GM12878 (cell line): ENCODE measurements around the gene DNAH8. TPM values are rescaled to one million over a fixed set of nuclear protein-coding genes. Genes with fewer than 3 reads are reported as not detected.

Experiments used
- BACH1 ChIP-seq: fragments of 450-650 bp; IDR thresholded peaks from 2 replicates; pipeline ENCODE4 v1.6.1; 2017; ENCODE audit warnings: mild to moderate bottlenecking, borderline replicate concordance
- BHLHE40 ChIP-seq, 2 experiments: fragments of 450-650 bp in 1 of 2; IDR thresholded peaks; 2 replicates each; pipeline ENCODE4 v1.6.1; 2011 to 2017; ENCODE audit warnings: low read depth in 2 of 2, borderline replicate concordance in 1 of 2, improper control_type of control experiment in 1 of 2, low read length in 1 of 2, mild to moderate bottlenecking in 1 of 2
- BRCA1 ChIP-seq: IDR thresholded peaks from 2 replicates; pipeline ENCODE4 v1.6.1; 2011; ENCODE audit warnings: low read depth, low read length, improper control_type of control experiment
- CBX3 ChIP-seq: fragments of 200-600 bp; sonication (generic); IDR thresholded peaks from 2 replicates; pipeline ENCODE4 v1.6.1; 2016; ENCODE audit warnings: low read depth, borderline replicate concordance
- CHD2 ChIP-seq: IDR thresholded peaks from 2 replicates; pipeline ENCODE4 v1.6.1; 2011; ENCODE audit warnings: low read depth, low read length, improper control_type of control experiment, borderline replicate concordance
- CREM ChIP-seq: IDR thresholded peaks from 2 replicates; pipeline ENCODE4 v1.6.1; 2014; ENCODE audit warnings: antibody characterized with exemption, low read depth
- GATAD2B ChIP-seq: fragments of 450-650 bp; conservative IDR thresholded peaks from 2 replicates; pipeline ENCODE4 v1.6.1; 2017; ENCODE audit warnings: low read depth, mild to moderate bottlenecking, moderate library complexity
- JUNB ChIP-seq: IDR thresholded peaks from 2 replicates; pipeline ENCODE4 v1.6.1; 2016; ENCODE audit warnings: antibody characterized with exemption, mild to moderate bottlenecking
- LARP7 ChIP-seq: fragments of 450-650 bp; IDR thresholded peaks from 2 replicates; pipeline ENCODE4 v1.6.1; 2017; ENCODE audit warnings: mild to moderate bottlenecking
- NFXL1 ChIP-seq: fragments of 450-650 bp; IDR thresholded peaks from 2 replicates; pipeline ENCODE4 v1.6.1; 2017; ENCODE audit warnings: antibody characterized with exemption, mild to moderate bottlenecking, borderline replicate concordance
- NFYB ChIP-seq: IDR thresholded peaks from 2 replicates; pipeline ENCODE4 v1.6.1; 2011; ENCODE audit warnings: low read depth, mild to moderate bottlenecking, low read length, improper control_type of control experiment, moderate library complexity; ENCODE audit not compliant: insufficient read depth
- POLR2A ChIP-seq: IDR thresholded peaks from 2 replicates; pipeline ENCODE4 v1.6.1; 2011; ENCODE audit warnings: low read depth, mild to moderate bottlenecking, low read length
- RAD21 ChIP-seq: IDR thresholded peaks from 2 replicates; pipeline ENCODE4 v1.6.1; 2011; ENCODE audit warnings: mild to moderate bottlenecking, low read depth, low read length, moderate library complexity; ENCODE audit not compliant: insufficient read depth
- RB1 ChIP-seq: fragments of 450-650 bp; formaldehyde crosslinking; IDR thresholded peaks from 2 replicates; pipeline ENCODE4 v1.6.1; 2017; ENCODE audit warnings: mild to moderate bottlenecking, borderline replicate concordance
- SKIL ChIP-seq: fragments of 450-650 bp; IDR thresholded peaks from 2 replicates; pipeline ENCODE4 v1.6.1; 2017; ENCODE audit warnings: mild to moderate bottlenecking, low read depth, inconsistent platforms; ENCODE audit not compliant: poor library complexity, severe bottlenecking
- SP1 ChIP-seq: IDR thresholded peaks from one replicate; pipeline ENCODE4 v1.6.1; 2011; ENCODE audit warnings: low read depth, low read length
- USF1 ChIP-seq: IDR thresholded peaks from 2 replicates; pipeline ENCODE4 v1.6.1; 2011; ENCODE audit warnings: borderline replicate concordance, low read depth, mild to moderate bottlenecking, moderate library complexity, mixed read lengths, low read length; ENCODE audit not compliant: insufficient read depth; ENCODE audit errors: extremely low read length
- WRNIP1 ChIP-seq: IDR thresholded peaks from 2 replicates; pipeline ENCODE4 v1.6.1; 2011; ENCODE audit warnings: low read depth, low read length, improper control_type of control experiment, borderline replicate concordance
- ZBED1 ChIP-seq: IDR thresholded peaks from 2 replicates; pipeline ENCODE4 v1.6.1; 2016; ENCODE audit warnings: borderline replicate concordance
- ZNF384 ChIP-seq: IDR thresholded peaks from 2 replicates; pipeline ENCODE4 v1.6.1; 2012; ENCODE audit warnings: low read depth, mild to moderate bottlenecking, low read length, improper control_type of control experiment, borderline replicate concordance
- polyA plus RNA-seq, 11 experiments: library from polyadenylated mRNA; depleted of rRNA in 4 of 11; unstranded in 6 of 11; stranded (reverse) in 5 of 11; fragments of >200 nt; fragmentation: Nextera tagmentation in 4 of 11; fragmentation: Illumina TruSeq in 1 of 11; extraction: Ambion mirVana in 4 of 11; extraction: Trizol in 1 of 11; gene quantifications; 1 replicate in 1 of 11; 2 replicates in 10 of 11; pipeline versions ENCODE4 v1.2.1 to v1.2.3, GENCODE V29; 2011 to 2016; ENCODE audit warnings: inconsistent platforms in 2 of 11, missing spikeins in 2 of 11, low read depth in 1 of 11
- total RNA-seq, 4 experiments: library from RNA; depleted of rRNA in 3 of 4; stranded (reverse); fragments of >200 nt in 3 of 4; fragmentation: Illumina TruSeq in 1 of 4; extraction: Trizol in 1 of 4; gene quantifications; 2 replicates each; pipeline versions ENCODE4 v1.2.1 to v1.2.3, GENCODE V29; 2013 to 2021
- TF ChIP-seq, protein P1 (sequence below), 3 experiments: IDR thresholded peaks in 2 of 3; conservative IDR thresholded peaks in 1 of 3; 2 replicates each; pipeline ENCODE4 v1.5.1; 2011; ENCODE audit warnings: low read depth in 3 of 3, low read length in 3 of 3, mild to moderate bottlenecking in 3 of 3, control low read depth in 2 of 3, moderate library complexity in 2 of 3, inconsistent platforms in 1 of 3, mixed read lengths in 1 of 3; ENCODE audit not compliant: control insufficient read depth in 2 of 3, insufficient read depth in 1 of 3; ENCODE audit errors: extremely low read depth in 1 of 3
- TF ChIP-seq, protein P2 (sequence below): fragments of 150-350 bp; IDR thresholded peaks from 2 replicates; pipeline ENCODE4 v1.6.1; 2014; ENCODE audit warnings: mild to moderate bottlenecking, low read depth, low read length

DNAH8 gene
- total and polyA plus RNA-seq, 10 of the 15 experiments (the other 5 are each of a cell fraction or from before 2014, with no cell fraction given), result 0.02 to 0.34 (median 0.10) TPM; not detected in 3

GRCh38 chr6:38702558-38703397 is 12.3 kb upstream of the DNAH8 start, which contains the start of gene GLO1 (continued):
- TF ChIP-seq, protein P1, sequence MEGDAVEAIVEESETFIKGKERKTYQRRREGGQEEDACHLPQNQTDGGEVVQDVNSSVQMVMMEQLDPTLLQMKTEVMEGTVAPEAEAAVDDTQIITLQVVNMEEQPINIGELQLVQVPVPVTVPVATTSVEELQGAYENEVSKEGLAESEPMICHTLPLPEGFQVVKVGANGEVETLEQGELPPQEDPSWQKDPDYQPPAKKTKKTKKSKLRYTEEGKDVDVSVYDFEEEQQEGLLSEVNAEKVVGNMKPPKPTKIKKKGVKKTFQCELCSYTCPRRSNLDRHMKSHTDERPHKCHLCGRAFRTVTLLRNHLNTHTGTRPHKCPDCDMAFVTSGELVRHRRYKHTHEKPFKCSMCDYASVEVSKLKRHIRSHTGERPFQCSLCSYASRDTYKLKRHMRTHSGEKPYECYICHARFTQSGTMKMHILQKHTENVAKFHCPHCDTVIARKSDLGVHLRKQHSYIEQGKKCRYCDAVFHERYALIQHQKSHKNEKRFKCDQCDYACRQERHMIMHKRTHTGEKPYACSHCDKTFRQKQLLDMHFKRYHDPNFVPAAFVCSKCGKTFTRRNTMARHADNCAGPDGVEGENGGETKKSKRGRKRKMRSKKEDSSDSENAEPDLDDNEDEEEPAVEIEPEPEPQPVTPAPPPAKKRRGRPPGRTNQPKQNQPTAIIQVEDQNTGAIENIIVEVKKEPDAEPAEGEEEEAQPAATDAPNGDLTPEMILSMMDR (IDR thresholded peaks at IDR 0.05 in 2 of 3, conservative IDR thresholded peaks at IDR 0.05 in 1 of 3; ENCODE audit: control insufficient read depth in 2 of 3, extremely low read depth in 1 of 3, insufficient read depth in 1 of 3, low read depth in 3 of 3, low read length in 3 of 3), result no peak
- TF ChIP-seq JUNB, result peak; percentile 46
- TF ChIP-seq, protein P2, sequence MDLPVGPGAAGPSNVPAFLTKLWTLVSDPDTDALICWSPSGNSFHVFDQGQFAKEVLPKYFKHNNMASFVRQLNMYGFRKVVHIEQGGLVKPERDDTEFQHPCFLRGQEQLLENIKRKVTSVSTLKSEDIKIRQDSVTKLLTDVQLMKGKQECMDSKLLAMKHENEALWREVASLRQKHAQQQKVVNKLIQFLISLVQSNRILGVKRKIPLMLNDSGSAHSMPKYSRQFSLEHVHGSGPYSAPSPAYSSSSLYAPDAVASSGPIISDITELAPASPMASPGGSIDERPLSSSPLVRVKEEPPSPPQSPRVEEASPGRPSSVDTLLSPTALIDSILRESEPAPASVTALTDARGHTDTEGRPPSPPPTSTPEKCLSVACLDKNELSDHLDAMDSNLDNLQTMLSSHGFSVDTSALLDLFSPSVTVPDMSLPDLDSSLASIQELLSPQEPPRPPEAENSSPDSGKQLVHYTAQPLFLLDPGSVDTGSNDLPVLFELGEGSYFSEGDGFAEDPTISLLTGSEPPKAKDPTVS, result no peak
- TF ChIP-seq ZBED1, result no peak
- TF ChIP-seq GATAD2B, result peak; percentile 91
- peak in 1 of 2 experiments; percentile 28; a peak in 1 of 4 replicates for TF ChIP-seq BHLHE40 (IDR thresholded peaks at IDR 0.05; ENCODE audit: borderline replicate concordance in 1 of 2, low read depth in 2 of 2, low read length in 1 of 2)
- TF ChIP-seq POLR2A, result peak; percentile 100
- peak; percentile 97 for TF ChIP-seq NFYB
- TF ChIP-seq RAD21, result no peak
- no peak for TF ChIP-seq USF1
- peak; percentile 99 for TF ChIP-seq ZNF384
- TF ChIP-seq CREM, result peak; percentile 66; the same call in 1 of the 2 replicates
- no peak for TF ChIP-seq BRCA1
- peak; percentile 72 for TF ChIP-seq BACH1
- no peak for TF ChIP-seq SKIL
- TF ChIP-seq WRNIP1, result peak; percentile 80; the same call in 1 of the 2 replicates
- TF ChIP-seq CHD2, result peak; percentile 90
- no peak for TF ChIP-seq CBX3
- no peak for TF ChIP-seq NFXL1
- 0 out of 2 replicates have a peak, but pooled peaks have one; percentile 16 for TF ChIP-seq RB1
- peak; percentile 98 for TF ChIP-seq SP1
- TF ChIP-seq LARP7, result peak; percentile 92
